GM10248 (cell line): ENCODE results near the gene USP54.

Experiments used
- CTCF ChIA-PET: fragments of 300-600 bp; sonication (Branson Sonifier 250); formaldehyde crosslinking; extraction: SDS; loops from one replicate; lab custom pipeline; 2021; ENCODE audit warnings: antibody characterized with exemption; lab: Yijun Ruan, JAX
- POLR2A ChIA-PET: fragments of 350-650 bp; sonication (Branson Sonifier 250); formaldehyde crosslinking; extraction: SDS; loops from one replicate; lab custom pipeline; 2020; ENCODE audit warnings: antibody characterized with exemption; lab: Yijun Ruan, JAX
- DNase-seq: peaks from one replicate; pipeline ENCODE4 v3.0.0; 2012; ENCODE audit errors: extremely low spot score
- TF ChIP-seq, protein P1 (sequence below): IDR thresholded peaks from 2 replicates; pipeline ENCODE4 v1.5.1; 2012; ENCODE audit warnings: mild to moderate bottlenecking, low read depth; ENCODE audit errors: extremely low read depth, missing control alignments, control extremely low read depth

The USP54 gene

DNA sequence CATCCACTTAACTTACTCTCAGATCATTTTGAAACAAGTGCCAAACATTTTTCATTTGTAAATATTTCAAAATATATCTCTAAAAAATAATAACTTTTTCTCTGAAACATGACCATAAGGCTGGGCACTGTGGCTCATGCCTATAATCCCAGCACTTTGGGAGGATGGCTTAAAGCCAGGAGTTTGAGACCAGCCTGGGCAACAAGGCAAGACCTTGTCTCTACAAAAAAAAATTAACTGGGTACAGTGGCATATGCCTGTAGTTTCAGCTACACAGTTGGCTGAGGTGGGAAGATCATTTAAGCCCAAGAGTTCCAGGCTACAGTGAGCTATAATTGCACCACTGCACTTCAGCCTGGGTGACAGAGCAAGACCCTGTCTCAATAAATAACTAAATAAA, 36.4 kb downstream of the USP54 start:
- TF ChIP-seq, protein P1, sequence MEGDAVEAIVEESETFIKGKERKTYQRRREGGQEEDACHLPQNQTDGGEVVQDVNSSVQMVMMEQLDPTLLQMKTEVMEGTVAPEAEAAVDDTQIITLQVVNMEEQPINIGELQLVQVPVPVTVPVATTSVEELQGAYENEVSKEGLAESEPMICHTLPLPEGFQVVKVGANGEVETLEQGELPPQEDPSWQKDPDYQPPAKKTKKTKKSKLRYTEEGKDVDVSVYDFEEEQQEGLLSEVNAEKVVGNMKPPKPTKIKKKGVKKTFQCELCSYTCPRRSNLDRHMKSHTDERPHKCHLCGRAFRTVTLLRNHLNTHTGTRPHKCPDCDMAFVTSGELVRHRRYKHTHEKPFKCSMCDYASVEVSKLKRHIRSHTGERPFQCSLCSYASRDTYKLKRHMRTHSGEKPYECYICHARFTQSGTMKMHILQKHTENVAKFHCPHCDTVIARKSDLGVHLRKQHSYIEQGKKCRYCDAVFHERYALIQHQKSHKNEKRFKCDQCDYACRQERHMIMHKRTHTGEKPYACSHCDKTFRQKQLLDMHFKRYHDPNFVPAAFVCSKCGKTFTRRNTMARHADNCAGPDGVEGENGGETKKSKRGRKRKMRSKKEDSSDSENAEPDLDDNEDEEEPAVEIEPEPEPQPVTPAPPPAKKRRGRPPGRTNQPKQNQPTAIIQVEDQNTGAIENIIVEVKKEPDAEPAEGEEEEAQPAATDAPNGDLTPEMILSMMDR = no peak
- CTCF ChIA-PET = interaction anchor here (0.9 to 3.0 kb wide), 13 partner anchors 9 to 90 kb away, joined by 3 to 15 read pairs (median 4); no protein-coding TSS in a partner anchor
- DNase-seq = no peak
- POLR2A ChIA-PET = no interaction called here

- TF ChIP-seq, protein P1 = no peak
- ChIA-PET CTCF (interaction anchor here (1.0 to 3.0 kb wide), 9 partner anchors 10 to 91 kb away, joined by 3 to 15 read pairs (median 4); no protein-coding TSS in a partner anchor), POLR2A (no interaction called here)
Measured at GRCh38 chr10:73553761-73554160, 37.4 kb downstream of the USP54 start.

DNA sequence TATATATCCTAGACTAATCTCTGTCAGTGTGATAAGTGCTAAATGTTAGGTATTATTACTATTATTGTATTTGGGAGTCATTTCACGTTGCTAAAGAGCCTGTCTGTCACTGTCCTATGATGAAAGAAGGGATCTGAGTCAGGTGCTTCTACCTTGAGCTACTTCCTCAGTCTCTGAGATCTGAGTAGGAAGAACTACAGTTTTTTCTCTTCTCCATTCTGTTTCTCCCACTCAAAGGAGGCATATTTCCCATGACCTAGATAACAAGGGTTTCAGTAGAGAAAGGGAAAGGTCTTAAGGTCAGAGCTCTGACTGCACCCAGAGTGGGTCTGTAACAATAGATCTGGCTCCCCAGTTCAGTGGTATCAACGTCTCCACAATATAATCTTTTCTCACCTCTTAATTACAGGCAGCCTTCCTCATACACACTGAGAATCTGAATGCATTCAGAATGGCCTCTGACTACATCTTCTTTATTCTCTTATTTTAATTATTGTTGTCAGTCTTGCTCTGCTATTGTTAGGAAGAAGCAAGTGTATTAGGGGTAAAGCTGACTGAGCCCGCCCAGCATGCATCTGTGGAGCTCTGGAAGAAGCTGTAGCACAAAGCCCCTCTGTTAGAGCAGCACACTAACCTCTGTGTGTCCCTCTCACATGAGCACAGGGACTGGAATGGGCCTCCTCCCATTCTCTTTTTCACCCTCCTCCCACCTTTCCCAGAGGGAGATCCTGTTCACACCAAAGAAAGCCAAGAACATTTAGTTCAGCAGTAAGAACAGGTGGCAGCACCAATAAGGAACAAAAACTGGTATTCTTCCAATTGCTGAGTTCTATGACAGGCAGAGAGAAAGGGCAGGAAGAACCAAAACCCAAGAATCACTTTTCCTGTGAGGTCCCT, 38.1 kb downstream of the USP54 start:
- CTCF ChIA-PET = interaction anchor here (1.3 to 2.3 kb wide), 7 partner anchors 10 to 75 kb away, joined by 3 to 7 read pairs (median 4); no protein-coding TSS in a partner anchor
- POLR2A ChIA-PET = no interaction called here
- TF ChIP-seq, protein P1 = no peak

More at GRCh38 chr10:73553761-73554160, 37.4 kb downstream of the USP54 start:
- no peak for DNase-seq

DNA sequence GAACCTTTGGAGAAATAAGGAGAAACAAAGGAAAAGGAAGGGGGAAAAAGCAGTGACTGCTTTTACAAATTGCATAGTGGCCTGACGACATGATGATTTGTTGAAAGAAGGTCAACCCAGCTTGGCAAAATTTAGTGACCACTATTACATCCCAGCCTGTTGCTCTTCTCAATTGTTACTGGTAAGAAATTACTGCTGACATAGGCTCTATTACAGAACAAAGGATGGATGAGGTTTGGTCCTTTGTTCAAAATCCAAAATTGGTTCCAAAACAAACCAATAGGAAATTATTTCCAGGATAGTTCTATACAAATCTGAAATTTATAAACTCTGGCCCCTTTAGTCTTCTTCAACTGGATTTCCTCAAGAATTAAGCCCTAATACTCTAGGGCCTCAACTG, 39.6 kb downstream of the USP54 start:
- ChIA-PET POLR2A (no interaction called here), CTCF (interaction anchor here (1.1 to 1.5 kb wide), 4 partner anchors 22 to 92 kb away, joined by 3 to 4 read pairs (median 3); partner anchors contain the start of gene USP54)

More for the DNA sequence above, 38.1 kb downstream of the USP54 start:
- DNase-seq = no peak

DNA sequence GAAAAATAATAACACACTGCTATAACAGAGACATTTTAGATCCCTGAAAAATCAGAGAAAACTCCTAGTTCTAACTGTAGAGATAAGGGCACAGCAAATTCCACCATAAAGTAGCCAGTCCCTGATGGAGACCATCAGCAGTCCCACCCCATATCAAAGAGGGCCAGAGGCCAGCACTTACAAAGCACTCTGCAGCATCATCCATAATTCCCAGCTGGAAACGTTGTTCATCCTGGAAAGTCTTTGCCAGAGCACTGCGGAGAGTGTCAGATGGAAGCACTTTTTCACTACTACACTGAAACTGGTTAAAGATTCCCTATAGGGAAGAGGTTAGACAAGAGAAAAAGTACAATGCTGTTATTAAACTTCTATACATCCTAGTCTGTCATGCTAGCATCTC, 45.8 kb downstream of the USP54 start:
- ChIA-PET CTCF (interaction anchor here (1.3 to 2.0 kb wide), 4 partner anchors 10 to 100 kb away, joined by 3 to 6 read pairs (median 4); no protein-coding TSS in a partner anchor), POLR2A (no interaction called here)
- no peak for DNase-seq
- TF ChIP-seq, protein P1 = no peak

More for the DNA sequence above, 39.6 kb downstream of the USP54 start:
- TF ChIP-seq, protein P1 = no peak
- DNase-seq = no peak

- ChIA-PET CTCF (interaction anchor here (1.6 to 6.6 kb wide), 3 partner anchors 8 to 107 kb away, joined by 4 to 37 read pairs (median 37); no protein-coding TSS in a partner anchor), POLR2A (no interaction called here)
- TF ChIP-seq, protein P1 = no peak
- DNase-seq = no peak
Measured at GRCh38 chr10:73537709-73538108, 53.4 kb downstream of the USP54 start.
